Neural crest cell (in vitro differentiated cells): ENCODE results near the gene IER5. TPM values are rescaled to one million over a fixed set of nuclear protein-coding genes. Genes with fewer than 3 reads are reported as not detected.
A peak's percentile ranks its signal among the peaks of the same experiment; 100 is the strongest.

Experiments
- DNase-seq: peaks from one replicate; pipeline ENCODE4 v3.0.0; 2021; ENCODE audit warnings: low read depth, mixed read lengths, low spot score
- H3K27ac Mint-ChIP-seq: one replicate; pipeline ENCODE4 v1.8.0; 2021; ENCODE audit warnings: mild to moderate bottlenecking, mixed read lengths; ENCODE audit not compliant: unreplicated experiment
- H3K27me3 Mint-ChIP-seq: 2 replicates; pipeline ENCODE4 v1.8.0; 2021; ENCODE audit warnings: low read depth, mild to moderate bottlenecking, mixed read lengths
- H3K36me3 Mint-ChIP-seq: 2 replicates; pipeline ENCODE4 v1.8.0; 2021; ENCODE audit warnings: low read depth, mild to moderate bottlenecking, mixed read lengths
- H3K4me1 Mint-ChIP-seq: 2 replicates; pipeline ENCODE4 v1.8.0; 2021; ENCODE audit warnings: mixed read lengths
- H3K4me3 Mint-ChIP-seq: one replicate; pipeline ENCODE4 v1.8.0; 2021; ENCODE audit warnings: mild to moderate bottlenecking, mixed read lengths
- H3K9me3 Mint-ChIP-seq: 2 replicates; pipeline ENCODE4 v1.8.0; 2021; ENCODE audit warnings: mixed read lengths
- total RNA-seq: library from RNA; stranded (reverse); gene quantifications from 2 replicates; pipeline ENCODE4 v1.2.1, GENCODE V29; 2021
- TF ChIP-seq, protein P1 (sequence below): fragments of 200-600 bp; sonication (generic); conservative IDR thresholded peaks from 2 replicates; pipeline ENCODE4 v1.5.0; 2021; ENCODE audit warnings: antibody characterized with exemption, mild to moderate bottlenecking

IER5 gene
- total RNA-seq, 1 donor from 2014 or later = 7.7 TPM

DNA sequence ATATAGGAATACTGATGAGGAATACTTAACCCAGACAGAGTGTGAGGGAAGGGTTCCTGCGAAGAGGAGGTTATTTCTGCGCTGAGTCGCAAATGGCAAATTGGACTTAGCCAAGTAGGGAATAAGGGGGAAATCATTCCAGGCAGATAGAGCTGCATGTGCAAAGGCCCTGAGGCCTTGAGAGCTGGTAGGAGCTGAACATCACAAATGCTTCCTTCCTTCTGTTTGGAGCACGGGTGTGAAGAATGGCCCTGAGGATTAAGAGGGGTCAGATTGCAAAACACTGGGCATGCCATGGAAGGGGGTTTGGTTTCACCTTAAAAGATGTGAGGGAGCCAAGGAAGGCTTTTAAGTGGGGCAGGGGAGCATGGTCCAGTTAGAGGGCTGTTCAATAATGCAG is 12.4 kb downstream of the IER5 start:
- H3K9me3 Mint-ChIP-seq = peaks cover 4% of the 10 kb centered on the region
- peak overlapping the region; percentile 72 for H3K4me3 Mint-ChIP-seq
- TF ChIP-seq, protein P1, sequence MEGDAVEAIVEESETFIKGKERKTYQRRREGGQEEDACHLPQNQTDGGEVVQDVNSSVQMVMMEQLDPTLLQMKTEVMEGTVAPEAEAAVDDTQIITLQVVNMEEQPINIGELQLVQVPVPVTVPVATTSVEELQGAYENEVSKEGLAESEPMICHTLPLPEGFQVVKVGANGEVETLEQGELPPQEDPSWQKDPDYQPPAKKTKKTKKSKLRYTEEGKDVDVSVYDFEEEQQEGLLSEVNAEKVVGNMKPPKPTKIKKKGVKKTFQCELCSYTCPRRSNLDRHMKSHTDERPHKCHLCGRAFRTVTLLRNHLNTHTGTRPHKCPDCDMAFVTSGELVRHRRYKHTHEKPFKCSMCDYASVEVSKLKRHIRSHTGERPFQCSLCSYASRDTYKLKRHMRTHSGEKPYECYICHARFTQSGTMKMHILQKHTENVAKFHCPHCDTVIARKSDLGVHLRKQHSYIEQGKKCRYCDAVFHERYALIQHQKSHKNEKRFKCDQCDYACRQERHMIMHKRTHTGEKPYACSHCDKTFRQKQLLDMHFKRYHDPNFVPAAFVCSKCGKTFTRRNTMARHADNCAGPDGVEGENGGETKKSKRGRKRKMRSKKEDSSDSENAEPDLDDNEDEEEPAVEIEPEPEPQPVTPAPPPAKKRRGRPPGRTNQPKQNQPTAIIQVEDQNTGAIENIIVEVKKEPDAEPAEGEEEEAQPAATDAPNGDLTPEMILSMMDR = no peak

DNA sequence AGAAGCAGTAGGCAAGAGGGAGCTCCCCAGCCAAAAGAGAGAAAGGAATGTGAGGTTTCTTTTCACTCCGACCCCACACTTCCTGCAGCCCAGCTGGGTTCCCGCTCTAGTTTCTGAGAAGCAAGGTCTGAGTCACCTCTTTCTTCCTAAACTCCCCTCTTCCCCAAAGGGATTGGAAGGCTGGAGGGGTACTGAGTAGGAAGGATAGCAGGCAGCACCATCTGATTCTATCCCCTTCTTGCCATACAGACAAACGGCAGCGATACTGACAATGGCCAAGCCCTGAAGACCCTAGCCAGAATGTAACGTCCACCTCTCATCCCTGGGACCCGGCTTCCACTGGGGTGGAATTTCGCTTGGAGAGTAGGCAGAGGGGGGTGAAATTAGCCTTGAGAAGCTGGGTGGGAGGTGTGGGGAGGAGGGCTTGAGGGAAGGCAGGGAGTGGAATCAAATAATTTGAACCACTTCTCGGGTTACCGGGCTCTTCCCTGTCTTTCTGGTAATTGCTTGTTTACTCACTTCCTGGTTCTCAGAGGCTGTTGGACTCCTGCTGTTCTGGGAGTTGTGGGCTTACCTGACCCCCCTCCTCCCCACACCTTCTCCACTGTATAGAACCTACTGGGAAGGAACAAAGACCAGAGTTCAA is 13.2 kb downstream of the IER5 start:
- Mint-ChIP-seq H3K4me1 (peaks cover 66% of the 10 kb centered on the region), H3K27ac (no peak overlapping the region), H3K27me3 (peaks cover 19% of the 10 kb centered on the region), H3K9me3 (peaks cover 4% of the 10 kb centered on the region), H3K4me3 (peak overlapping the region; percentile 38), H3K36me3 (no peaks in the 10 kb centered on the region)
- DNase-seq = no peak
- TF ChIP-seq, protein P1 = no peak

More for the DNA sequence above, 12.4 kb downstream of the IER5 start:
- Mint-ChIP-seq H3K4me1 (peaks cover 70% of the 10 kb centered on the region), H3K27me3 (peaks cover 19% of the 10 kb centered on the region), H3K36me3 (no peaks in the 10 kb centered on the region), H3K27ac (no peak overlapping the region)
- no peak for DNase-seq

DNA sequence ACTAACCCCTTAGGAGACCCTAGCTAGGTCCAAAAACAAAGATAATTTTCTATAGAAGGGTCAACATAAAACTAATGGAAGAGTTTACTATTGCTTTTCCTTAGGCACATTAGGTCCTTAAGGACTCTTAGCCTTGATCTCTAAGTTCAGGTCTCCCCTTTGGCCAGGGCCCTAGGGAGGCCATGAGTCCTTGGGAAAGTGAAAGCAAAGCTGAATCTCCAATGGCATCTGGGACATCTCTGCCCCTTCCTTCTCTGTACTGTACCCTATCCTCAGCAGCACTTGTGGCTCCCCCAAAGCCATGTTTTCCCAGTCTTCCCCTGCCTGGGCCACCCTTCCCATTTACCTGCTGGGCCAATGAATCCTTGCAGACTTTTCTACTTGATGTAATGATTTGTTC is 14.3 kb downstream of the IER5 start:
- H3K36me3 Mint-ChIP-seq = no peaks in the 10 kb centered on the region
- H3K4me1 Mint-ChIP-seq = peaks cover 66% of the 10 kb centered on the region
- DNase-seq = no peak
- H3K9me3 Mint-ChIP-seq = peaks cover 4% of the 10 kb centered on the region
- H3K27me3 Mint-ChIP-seq = peaks cover 22% of the 10 kb centered on the region
- no peak overlapping the region for H3K27ac Mint-ChIP-seq
- TF ChIP-seq, protein P1 = no peak
- peak overlapping the region; percentile 91 for H3K4me3 Mint-ChIP-seq

DNA sequence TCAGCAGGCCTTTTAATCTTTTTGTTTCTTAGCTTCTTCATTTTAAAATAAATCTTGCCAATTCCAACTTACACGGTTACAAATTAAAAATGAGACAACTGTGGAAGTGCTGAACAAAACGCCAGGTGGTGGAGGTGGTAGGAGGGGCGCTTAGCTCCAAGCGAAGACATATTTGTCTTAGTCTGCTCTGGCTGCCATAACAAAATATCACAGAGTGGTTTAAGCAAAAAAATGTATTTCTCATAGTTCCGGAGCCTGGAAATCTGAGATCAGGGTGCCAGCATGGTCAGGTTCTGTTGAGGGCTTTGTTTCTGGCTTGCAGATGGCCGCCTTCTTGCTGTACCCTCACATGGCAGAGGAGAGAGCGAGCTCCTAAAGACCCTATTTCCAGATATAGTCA is 14.9 kb downstream of the IER5 start:
- H3K36me3 Mint-ChIP-seq = no peaks in the 10 kb centered on the region
- H3K4me3 Mint-ChIP-seq = peak overlapping the region; percentile 91
- H3K27ac Mint-ChIP-seq = no peak overlapping the region
- peaks cover 4% of the 10 kb centered on the region for H3K9me3 Mint-ChIP-seq
- DNase-seq = no peak
- peaks cover 65% of the 10 kb centered on the region for H3K4me1 Mint-ChIP-seq
- H3K27me3 Mint-ChIP-seq = peaks cover 22% of the 10 kb centered on the region
- TF ChIP-seq, protein P1 = no peak

DNA sequence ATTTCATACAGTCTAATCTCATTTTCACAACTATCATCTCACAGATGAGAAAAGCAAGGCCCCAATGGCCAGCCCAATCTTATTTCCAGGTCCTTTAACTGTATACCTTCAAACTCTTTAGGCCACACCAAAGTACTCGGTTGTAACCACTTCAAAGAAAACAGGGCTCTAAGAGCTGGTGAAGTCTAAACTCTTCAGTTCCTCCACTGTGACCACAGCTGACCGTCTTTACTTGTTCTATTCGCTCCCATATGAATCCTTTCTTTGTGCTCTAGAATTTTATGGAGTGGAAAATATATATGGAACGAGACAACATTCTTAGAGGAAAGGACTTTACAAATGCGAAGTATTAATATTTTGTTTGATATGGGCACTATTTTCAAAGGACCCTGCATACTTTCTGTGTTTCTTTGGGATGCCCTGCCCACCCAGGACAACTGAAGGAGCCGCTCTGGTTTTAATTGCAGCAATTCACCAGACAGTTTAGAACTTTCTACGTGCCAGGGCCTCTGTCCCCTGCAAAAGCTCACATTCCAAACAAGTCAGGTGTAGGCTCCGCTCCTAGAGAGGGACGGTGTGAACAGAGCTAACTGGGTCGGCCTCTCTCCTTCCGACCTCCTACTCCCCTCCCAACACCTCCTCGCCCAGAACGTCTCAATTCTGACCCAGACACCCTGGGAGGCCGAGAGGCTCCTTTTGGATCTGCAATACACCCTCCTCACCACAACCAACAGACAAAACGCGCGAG is 15.7 kb downstream of the IER5 start:
- no peaks in the 10 kb centered on the region for H3K36me3 Mint-ChIP-seq
- peak overlapping the region; percentile 97 for H3K27ac Mint-ChIP-seq
- H3K4me1 Mint-ChIP-seq = peaks cover 67% of the 10 kb centered on the region
- H3K4me3 Mint-ChIP-seq = peak overlapping the region; percentile 91
- TF ChIP-seq, protein P1 = no peak
- peaks cover 4% of the 10 kb centered on the region for H3K9me3 Mint-ChIP-seq
- H3K27me3 Mint-ChIP-seq = peaks cover 22% of the 10 kb centered on the region
- no peak for DNase-seq
